WTC11 (cell line): ENCODE measurements around the gene PKP4. TPM values are rescaled to one million over a fixed set of nuclear protein-coding genes. Genes with fewer than 3 reads are reported as not detected.
A peak's percentile ranks its signal among the peaks of the same experiment; 100 is the strongest.

Source experiments
- ATAC-seq: fragments of 200-7000 bp; cut with Tn5 transposase; 2 replicates; pipeline ENCODE4 v1.10.0; 2021; ENCODE audit warnings: mild to moderate bottlenecking, moderate library complexity
- CTCF ChIA-PET: fragments of 300-600 bp; sonication (Branson Sonifier 250); formaldehyde crosslinking; loops from one replicate; lab custom pipeline; 2021; ENCODE audit warnings: antibody characterized with exemption; lab: Charles Lee
- POLR2A ChIA-PET: fragments of 350-600 bp; sonication (Branson Sonifier 250); formaldehyde crosslinking; loops from one replicate; lab custom pipeline; 2021; ENCODE audit warnings: antibody characterized with exemption; lab: Charles Lee
- DNase-seq: peaks from one replicate; pipeline ENCODE4 v3.0.0; 2021; ENCODE audit warnings: low spot score
- H3K27ac Mint-ChIP-seq: 2 replicates; pipeline ENCODE4 v1.8.0; 2021; ENCODE audit warnings: mixed read lengths
- H3K27me3 Mint-ChIP-seq: 2 replicates; pipeline ENCODE4 v1.8.0; 2021; ENCODE audit warnings: low read depth, mild to moderate bottlenecking, moderate library complexity, mixed read lengths
- H3K36me3 Mint-ChIP-seq: 2 replicates; pipeline ENCODE4 v1.8.0; 2021; ENCODE audit warnings: mixed read lengths
- H3K4me1 Mint-ChIP-seq: 2 replicates; pipeline ENCODE4 v1.8.0; 2022; ENCODE audit warnings: mixed read lengths
- H3K4me3 Mint-ChIP-seq: 2 replicates; pipeline ENCODE4 v1.8.0; 2021; ENCODE audit warnings: mild to moderate bottlenecking, moderate library complexity, mixed read lengths
- H3K9me3 Mint-ChIP-seq: 2 replicates; pipeline ENCODE4 v1.8.0; 2021; ENCODE audit warnings: mixed read lengths
- ARID4B ChIP-seq: sonication (generic); formaldehyde crosslinking; IDR thresholded peaks from 2 replicates; pipeline ENCODE4 v1.8.0; 2023; ENCODE audit warnings: missing genetic modification reagents, mild to moderate bottlenecking, borderline replicate concordance
- ATF6 ChIP-seq: sonication (generic); formaldehyde crosslinking; IDR thresholded peaks from 2 replicates; pipeline ENCODE4 v1.8.1; 2023; ENCODE audit warnings: mild to moderate bottlenecking, missing genetic modification reagents
- ESRRA ChIP-seq: sonication (generic); formaldehyde crosslinking; IDR thresholded peaks from 2 replicates; pipeline ENCODE4 v1.8.1; 2022; ENCODE audit warnings: mild to moderate bottlenecking, missing genetic modification reagents, borderline replicate concordance
- FOXJ3 ChIP-seq: sonication (generic); formaldehyde crosslinking; IDR thresholded peaks from 2 replicates; pipeline ENCODE4 v1.9.0; 2021; ENCODE audit warnings: missing genetic modification reagents, mild to moderate bottlenecking, borderline replicate concordance
- FOXK1 ChIP-seq: sonication (generic); formaldehyde crosslinking; IDR thresholded peaks from 2 replicates; pipeline ENCODE4 v1.8.0; 2022; ENCODE audit warnings: mild to moderate bottlenecking, moderate library complexity, missing genetic modification reagents
- FOXP1 ChIP-seq: sonication (generic); formaldehyde crosslinking; IDR thresholded peaks from 2 replicates; pipeline ENCODE4 v1.8.0; 2022; ENCODE audit warnings: missing genetic modification reagents, mild to moderate bottlenecking, moderate library complexity, borderline replicate concordance
- KAT7 ChIP-seq: sonication (generic); formaldehyde crosslinking; IDR thresholded peaks from 2 replicates; pipeline ENCODE4 v1.8.1; 2023; ENCODE audit warnings: missing genetic modification reagents, mild to moderate bottlenecking, borderline replicate concordance
- PREB ChIP-seq: sonication (generic); formaldehyde crosslinking; IDR thresholded peaks from 2 replicates; pipeline ENCODE4 v1.8.1; 2022; ENCODE audit warnings: mild to moderate bottlenecking, missing genetic modification reagents, moderate library complexity, borderline replicate concordance
- PRRX2 ChIP-seq: fragments of 250-450 bp; sonication (Bioruptor Pico); IDR thresholded peaks from 2 replicates; pipeline ENCODE4 v1.8.0; 2021; ENCODE audit warnings: mild to moderate bottlenecking
- SP1 ChIP-seq: sonication (generic); formaldehyde crosslinking; conservative IDR thresholded peaks from 2 replicates; pipeline ENCODE4 v1.8.1; 2022; ENCODE audit warnings: missing genetic modification reagents
- STAT6 ChIP-seq: sonication (generic); formaldehyde crosslinking; conservative IDR thresholded peaks from 2 replicates; pipeline ENCODE4 v1.8.1; 2023; ENCODE audit warnings: mild to moderate bottlenecking, low read depth, missing genetic modification reagents, moderate library complexity
- TCF7 ChIP-seq: sonication (generic); formaldehyde crosslinking; IDR thresholded peaks from 2 replicates; pipeline ENCODE4 v1.8.0; 2022; ENCODE audit warnings: mild to moderate bottlenecking, low read depth, missing genetic modification reagents, moderate library complexity
- TEAD1 ChIP-seq: sonication (generic); formaldehyde crosslinking; IDR thresholded peaks from 2 replicates; pipeline ENCODE4 v1.8.0; 2022; ENCODE audit warnings: mild to moderate bottlenecking, missing genetic modification reagents
- TEAD4 ChIP-seq: sonication (generic); formaldehyde crosslinking; IDR thresholded peaks from 2 replicates; pipeline ENCODE4 v1.8.0; 2022; ENCODE audit warnings: mild to moderate bottlenecking, missing genetic modification reagents
- USF2 ChIP-seq: sonication (generic); formaldehyde crosslinking; IDR thresholded peaks from 2 replicates; pipeline ENCODE4 v1.8.1; 2023; ENCODE audit warnings: mild to moderate bottlenecking, missing genetic modification reagents, moderate library complexity
- ZBTB43 ChIP-seq: sonication (generic); formaldehyde crosslinking; IDR thresholded peaks from 2 replicates; pipeline ENCODE4 v1.8.1; 2023; ENCODE audit warnings: mild to moderate bottlenecking, missing genetic modification reagents
- ZNF219 ChIP-seq: sonication (generic); formaldehyde crosslinking; IDR thresholded peaks from 2 replicates; pipeline ENCODE4 v1.8.0; 2023; ENCODE audit warnings: missing genetic modification reagents, mild to moderate bottlenecking, borderline replicate concordance
- ZNF512 ChIP-seq: sonication (generic); formaldehyde crosslinking; IDR thresholded peaks from 2 replicates; pipeline ENCODE4 v1.8.1; 2022; ENCODE audit warnings: missing genetic modification reagents, borderline replicate concordance
- total RNA-seq: library from RNA; stranded (reverse); gene quantifications from 3 replicates; pipeline ENCODE4 v1.2.3, GENCODE V29; 2021

PKP4 gene
- total RNA-seq, 1 experiment from 2014 or later, result 78.9 TPM

- TF ChIP-seq STAT6 (no peak), PRRX2 (CRISPR knock-in tag) (no peak), ZNF219 (CRISPR knock-in tag) (no peak), TEAD4 (CRISPR knock-in tag) (no peak), FOXK1 (no peak), ZBTB43 (no peak), SP1 (CRISPR knock-in tag) (no peak), KAT7 (no peak), FOXP1 (CRISPR knock-in tag) (no peak), PREB (CRISPR knock-in tag) (no peak)
Measured at GRCh38 chr2:158509928-158510797, 53.4 kb downstream of the PKP4 start (continued).

- peak overlapping the region; percentile 8; the same call in 1 of the 2 replicates for H3K27ac Mint-ChIP-seq
- no peaks in the 10 kb centered on the region for H3K27me3 Mint-ChIP-seq
- CTCF ChIA-PET, result interaction anchor here (0.8 to 1.2 kb wide), 3 partner anchors 14 to 331 kb away, joined by 3 read pairs; no protein-coding TSS in a partner anchor
- TF ChIP-seq ZNF512 (CRISPR knock-in tag) (no peak), ESRRA (no peak), TCF7 (no peak), FOXJ3 (CRISPR knock-in tag) (no peak), ATF6 (CRISPR knock-in tag) (no peak), FOXK1 (no peak), TEAD1 (no peak), USF2 (no peak), FOXP1 (CRISPR knock-in tag) (no peak), TEAD4 (CRISPR knock-in tag) (no peak), SP1 (CRISPR knock-in tag) (no peak), ARID4B (CRISPR knock-in tag) (no peak)
Measured at GRCh38 chr2:158510887-158511286, 54.1 kb downstream of the PKP4 start.

More at GRCh38 chr2:158510887-158511286, 54.1 kb downstream of the PKP4 start:
- H3K4me1 Mint-ChIP-seq, result peaks cover 39% of the 10 kb centered on the region
- H3K36me3 Mint-ChIP-seq, result peaks cover 6% of the 10 kb centered on the region
- ATAC-seq (no peak; the same call in 1 of the 2 replicates), DNase-seq (no peak)
- H3K9me3 Mint-ChIP-seq, result no peaks in the 10 kb centered on the region
- POLR2A ChIA-PET, result no interaction called here
- H3K4me3 Mint-ChIP-seq, result no peak overlapping the region
